SK-MEL-5 (cell line): ENCODE data around the gene SREBF2. TPM values are rescaled to one million over a fixed set of nuclear protein-coding genes. Genes with fewer than 3 reads are reported as not detected.

ENCODE experiments used
- DNase-seq: peaks from one replicate; pipeline ENCODE4 v3.0.0-alpha.2; 2016; ENCODE audit warnings: low read depth, low spot score
- in situ Hi-C: cut with HindIII; loops from 2 replicates; pipeline ENCODE4 v1.10.0; 2016; ENCODE audit warnings: low sequenced_read_pairs, high pct_unique_total_duplicates, low pct_unique_long_range_greater_than_20kb
- polyA plus RNA-seq, 2 experiments: library from polyadenylated mRNA; depleted of rRNA; stranded (reverse); fragments of >200 nt; gene quantifications; 2 replicates each; pipeline ENCODE4 v1.2.3, GENCODE V29; 2015
- total RNA-seq: library from RNA; depleted of rRNA; stranded (reverse); fragments of >200 nt; shearing (Covaris generic); gene quantifications from 2 replicates; pipeline ENCODE4 v1.2.3, GENCODE V29; 2014; rRNA removed

Gene SREBF2
- total RNA-seq = 61.7 and 64.4 TPM in 2 replicates
- 153 and 200 TPM in 2 replicates for polyA plus RNA-seq (2015; cell fraction: cytosol; rRNA removed)
- 112 and 131 TPM in 2 replicates for polyA plus RNA-seq (2015; cell fraction: nucleus; rRNA removed)

DNA sequence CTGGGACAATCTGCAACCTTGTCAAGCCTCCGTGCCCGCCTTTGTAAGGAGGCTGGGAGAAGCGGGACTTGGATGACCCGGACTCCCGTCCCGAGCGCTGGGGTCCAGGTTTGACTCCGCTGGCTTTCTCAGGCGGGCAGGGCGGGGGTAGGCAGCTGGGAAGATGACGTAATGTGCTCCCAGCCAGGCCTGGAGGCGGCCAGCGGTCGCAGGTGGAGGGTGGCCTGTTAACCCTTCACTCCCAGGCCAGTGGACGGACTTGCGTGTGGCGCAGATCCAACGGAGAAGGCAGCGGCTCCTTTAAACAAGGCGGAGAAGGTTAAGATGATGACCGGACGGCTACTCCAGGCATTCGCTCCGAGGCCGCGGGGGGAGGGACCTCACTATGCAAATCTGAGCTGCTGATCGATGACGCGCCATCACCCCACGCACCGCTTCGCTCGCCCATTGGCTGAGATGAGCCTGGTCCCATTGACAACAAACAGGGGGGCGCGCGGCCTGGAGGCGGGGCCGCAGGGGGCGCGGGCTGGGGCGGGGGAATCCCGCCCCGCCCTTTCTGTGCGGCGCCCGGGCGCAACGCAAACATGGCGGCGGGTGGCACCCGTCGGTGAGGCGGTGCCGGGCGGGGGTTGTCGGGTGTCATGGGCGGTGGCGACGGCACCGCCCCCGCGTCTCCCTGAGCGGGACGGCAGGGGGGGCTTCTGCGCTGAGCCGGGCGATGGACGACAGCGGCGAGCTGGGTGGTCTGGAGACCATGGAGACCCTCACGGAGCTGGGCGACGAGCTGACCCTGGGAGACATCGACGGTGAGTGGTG, at the start of gene SREBF2:
Gene SREBF2, plus strand, starts transcription at position 553 of the 816 bp plus-strand sequence. Its CDS starts 166 bp downstream, at position 719.
- DNase-seq = peak; percentile 100
- in situ Hi-C loops = no loop called here

DNA sequence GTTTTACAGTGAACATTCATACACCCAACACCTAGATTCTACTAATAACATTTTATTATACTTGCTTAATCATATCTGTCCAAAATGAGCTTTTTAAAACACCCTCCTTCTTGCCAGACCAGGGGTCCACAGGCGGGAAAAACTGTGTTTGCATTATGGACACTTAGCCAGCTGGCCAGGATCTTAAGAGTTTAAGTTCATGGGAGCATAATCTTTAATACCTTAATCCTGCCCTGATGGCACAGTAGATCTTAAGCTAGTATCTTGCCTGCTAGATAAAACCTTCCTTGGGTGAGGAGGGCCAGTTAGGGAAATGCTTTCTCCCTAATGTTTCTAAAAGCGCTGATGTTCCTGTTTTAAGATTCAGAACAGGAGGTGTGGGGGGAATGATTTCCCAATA, 45.6 kb upstream of the SREBF2 start:
- in situ Hi-C loops = no loop called here
- no peak for DNase-seq

DNA sequence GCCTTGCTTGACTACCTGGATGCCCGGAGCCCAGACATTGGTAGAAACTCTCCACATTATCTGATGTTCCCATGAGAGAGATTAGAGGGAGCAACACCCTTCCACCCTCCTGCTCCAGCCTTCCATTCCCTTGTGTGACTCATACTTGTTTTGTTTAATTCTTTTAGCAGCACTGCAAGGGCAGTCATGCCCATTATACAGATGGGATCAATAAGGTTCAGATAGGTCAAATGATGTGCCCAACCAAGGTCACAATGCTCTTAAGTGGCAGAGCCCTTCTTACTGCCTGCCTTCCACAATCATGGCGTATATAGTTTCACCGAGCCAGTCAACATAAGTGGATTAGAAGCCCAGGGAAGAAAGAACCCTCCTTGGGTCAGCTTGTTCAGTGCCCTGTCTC, 39.0 kb upstream of the SREBF2 start:
- DNase-seq = no peak
- in situ Hi-C loops = no loop called here

DNA sequence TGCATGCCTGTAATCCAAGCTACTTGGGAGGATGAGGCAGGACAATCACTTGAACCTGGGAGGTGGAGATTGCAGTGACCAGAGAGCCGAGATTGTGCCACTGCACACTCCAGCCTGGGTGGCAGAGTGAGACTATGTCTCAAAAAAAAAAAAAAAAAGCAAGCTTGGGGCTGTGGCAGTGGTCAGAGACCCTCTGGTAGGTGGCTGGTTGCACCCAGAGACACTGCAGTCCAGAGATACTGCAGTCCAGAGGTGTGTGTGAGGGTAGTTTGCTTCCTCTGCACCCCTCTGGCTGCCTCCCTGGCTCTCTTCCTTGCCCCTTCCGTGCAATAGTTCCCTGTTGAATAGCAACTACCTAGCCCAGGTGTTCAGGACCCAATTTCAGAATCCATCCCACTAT, 34.2 kb upstream of the SREBF2 start:
- DNase-seq = no peak
- in situ Hi-C loops = no loop called here

DNA sequence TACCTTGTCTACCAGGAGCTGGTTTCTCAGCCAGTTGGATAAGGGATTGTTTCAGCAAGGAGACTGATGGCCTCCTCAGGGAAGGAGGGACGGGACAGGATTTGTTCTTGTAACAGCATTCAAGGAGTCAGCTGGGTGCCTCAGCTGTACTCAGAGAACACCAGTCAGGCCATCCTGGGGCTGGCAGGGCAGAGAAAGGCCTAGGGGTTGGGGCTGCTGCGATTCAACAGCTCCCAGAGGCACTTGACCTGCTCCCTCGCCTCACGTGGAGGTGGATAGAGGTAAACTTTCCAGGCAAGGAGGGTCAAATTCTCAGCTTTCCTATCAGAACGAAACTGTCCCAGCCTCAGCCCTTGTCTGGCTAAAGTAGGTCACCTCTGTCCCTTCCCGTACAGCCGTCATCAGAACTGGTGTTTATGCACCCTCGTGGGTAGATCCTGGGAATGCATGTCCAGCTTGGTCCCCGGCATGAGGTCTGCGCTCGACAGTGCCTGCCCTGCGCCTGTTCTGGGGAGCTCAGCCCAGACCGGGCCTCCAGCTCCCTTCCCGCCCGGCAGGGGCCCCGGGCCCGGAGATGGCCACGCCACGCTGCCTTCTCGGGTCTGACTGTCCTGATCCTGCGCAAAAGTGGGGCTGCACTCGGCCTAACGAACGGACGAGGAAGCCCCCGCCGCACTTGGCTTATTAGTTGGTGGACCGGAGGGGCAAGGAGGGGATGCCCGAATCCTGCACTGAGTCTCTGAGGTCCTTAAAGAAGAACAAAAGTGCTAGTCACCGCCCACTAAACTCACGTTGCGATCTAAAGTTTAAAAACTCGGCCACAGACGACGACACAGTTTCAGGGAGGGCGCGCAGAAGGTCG, 33.2 kb upstream of the SREBF2 start:
- in situ Hi-C loops = no loop called here
- no peak for DNase-seq

DNA sequence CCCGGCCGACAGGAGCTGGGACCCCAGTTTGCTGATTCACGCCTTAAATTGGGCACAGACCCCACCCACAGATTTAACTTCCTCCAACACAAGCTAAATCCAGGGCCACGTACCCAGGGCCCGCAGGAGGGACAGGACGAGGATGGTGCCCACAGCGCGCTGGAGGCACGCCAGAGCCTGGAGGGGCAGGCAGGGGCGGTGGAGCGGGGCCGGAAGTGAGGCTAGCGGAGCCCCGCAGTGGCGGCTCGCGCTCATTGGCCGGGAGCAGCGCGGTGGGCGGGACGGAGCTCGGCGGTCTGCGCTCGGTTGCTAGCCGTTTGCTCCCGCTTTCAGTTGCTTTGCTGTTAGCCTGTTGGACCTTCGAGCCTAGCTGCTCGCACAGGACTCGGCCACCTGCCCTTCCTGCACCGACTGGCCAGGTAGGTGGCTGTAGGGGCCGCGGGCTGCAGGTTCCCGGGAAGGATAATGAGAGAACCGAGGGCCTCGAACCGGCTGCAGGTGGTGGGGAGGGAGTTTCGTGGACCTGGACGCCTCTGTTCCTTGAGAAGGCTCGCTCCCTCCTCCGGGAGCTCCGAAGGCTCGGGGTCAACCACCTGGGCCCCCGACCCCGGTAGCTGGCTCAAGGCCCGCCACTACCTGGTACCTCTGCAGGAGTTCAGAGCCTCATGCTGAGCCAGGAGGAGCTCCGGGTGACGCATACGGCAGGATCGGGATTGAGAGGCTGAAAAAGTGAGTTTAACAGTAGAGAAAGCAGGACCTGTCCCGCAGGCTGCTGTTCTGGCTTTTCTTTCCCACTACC, 32.4 kb upstream of the SREBF2 start, which contains the start of gene CCDC134:
Gene CCDC134, plus strand, starts transcription at position 332 of the 799 bp plus-strand sequence. CDS start 8,212 bp downstream, outside the sequence.
- in situ Hi-C loops = no loop called here

DNA sequence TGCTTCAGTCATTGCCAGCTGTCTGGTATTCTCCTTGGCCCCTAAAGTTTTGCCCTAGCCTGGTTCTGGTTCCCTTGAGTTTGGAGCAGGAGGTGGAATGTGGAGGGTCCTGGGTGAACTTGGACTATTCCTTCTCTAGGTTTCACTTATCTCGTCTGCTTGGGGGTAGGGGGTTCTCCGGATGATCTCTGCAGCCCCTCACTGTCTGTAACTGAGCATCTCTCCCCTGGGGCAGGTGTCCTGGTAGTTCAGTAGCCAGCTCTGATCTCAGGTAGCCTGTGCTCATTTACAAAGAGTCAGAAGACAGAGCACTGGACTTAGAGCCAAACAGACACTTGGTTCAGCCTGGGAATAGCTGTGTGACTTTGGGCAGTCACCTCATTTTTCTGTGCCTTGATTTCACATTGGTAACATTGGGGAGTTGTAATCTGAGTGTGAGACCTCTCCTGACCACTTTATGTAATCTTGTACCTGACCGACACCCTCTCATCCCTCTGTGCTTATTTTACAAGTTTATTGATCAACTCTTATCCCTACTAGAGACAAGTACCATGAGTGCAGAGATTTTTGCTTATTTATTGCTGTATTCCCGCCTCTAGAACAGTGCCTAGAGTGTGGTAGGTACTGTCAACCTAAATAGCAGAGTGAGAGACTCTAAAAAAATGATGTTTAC, 31.6 kb upstream of the SREBF2 start:
- in situ Hi-C loops = no loop called here
- DNase-seq = no peak

More for the DNA sequence above, 32.4 kb upstream of the SREBF2 start, which contains the start of gene CCDC134:
- peak; percentile 87 for DNase-seq

DNA sequence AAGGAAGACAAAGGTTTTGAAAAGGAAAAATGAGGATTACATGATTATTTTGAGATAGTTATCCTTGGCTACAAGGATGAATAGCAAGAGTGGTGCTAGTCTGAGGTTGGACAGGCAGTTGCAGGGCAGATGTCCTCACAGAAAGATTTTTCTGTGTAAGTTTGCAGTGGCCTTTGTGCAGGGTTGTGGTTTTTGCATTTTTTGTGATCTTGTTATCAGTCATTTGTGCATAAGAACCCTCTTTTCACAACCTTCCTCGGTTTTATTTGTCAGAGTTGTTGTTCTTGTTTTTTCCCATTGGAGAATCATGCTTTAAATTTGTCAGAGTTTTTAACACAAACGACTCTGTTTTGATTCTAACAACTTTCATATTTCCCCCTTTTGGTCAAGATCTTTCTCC, 31.0 kb upstream of the SREBF2 start:
- in situ Hi-C loops = no loop called here
- no peak for DNase-seq

DNA sequence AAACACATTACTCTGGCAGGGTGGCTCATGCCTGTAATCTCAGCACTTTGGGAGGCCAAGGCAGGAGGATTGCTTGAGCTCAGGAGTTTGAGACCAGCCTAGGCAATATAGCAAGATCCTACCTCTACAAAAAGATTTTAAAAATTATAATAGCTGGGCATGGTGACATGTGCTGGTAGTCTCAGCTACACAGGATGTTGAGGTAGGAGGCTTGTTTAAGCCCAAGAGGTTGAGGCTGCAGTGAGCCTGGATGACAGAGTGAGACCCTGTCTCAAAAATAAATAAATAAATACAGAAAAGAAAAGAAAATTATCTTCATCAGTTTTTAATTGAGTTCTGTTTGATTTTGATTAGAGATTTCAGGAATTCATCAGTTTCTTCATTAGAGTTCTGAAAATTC, 27.3 kb upstream of the SREBF2 start:
- in situ Hi-C loops = no loop called here

DNA sequence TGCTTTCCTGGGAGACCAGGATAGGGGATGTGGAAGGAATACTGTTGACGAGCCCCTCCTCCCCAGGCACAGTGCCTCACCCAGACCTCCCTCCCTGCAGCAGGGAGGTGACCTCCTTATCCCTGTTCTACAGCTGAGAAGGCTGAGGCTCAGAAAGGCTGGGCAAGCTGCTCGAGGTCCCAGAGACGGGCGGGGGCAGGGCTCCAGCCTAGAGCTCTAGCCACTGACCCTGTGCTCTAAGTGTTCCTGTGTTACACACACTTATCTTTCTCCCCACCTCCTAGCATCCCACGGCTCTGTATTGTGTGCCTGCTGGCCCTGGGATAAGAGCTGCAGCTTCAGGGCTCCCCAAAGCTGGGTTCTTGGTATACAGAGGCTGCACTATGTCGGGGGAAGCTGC, 24.5 kb upstream of the SREBF2 start:
- in situ Hi-C loops = no loop called here

More for the DNA sequence above, 27.3 kb upstream of the SREBF2 start:
- no peak for DNase-seq

DNA sequence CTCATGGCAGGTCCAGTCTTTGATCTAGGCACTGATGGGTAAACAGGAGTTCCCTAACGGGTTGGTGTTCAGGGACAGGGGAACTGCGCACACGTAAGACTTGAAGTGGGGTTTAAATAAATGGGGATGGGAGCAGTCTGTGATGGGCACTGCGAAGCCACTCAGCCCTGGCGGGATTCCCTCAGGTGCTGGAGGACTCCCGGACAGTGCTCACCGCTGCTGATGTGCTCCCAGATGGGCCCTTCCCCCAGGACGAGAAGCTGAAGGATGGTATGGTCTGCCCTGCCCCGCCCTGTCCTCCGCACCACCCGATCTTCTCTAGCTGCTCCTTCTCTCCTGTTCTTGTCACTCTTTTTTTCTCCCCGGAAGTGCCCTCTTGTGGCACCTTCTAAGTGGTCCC, 22.9 kb upstream of the SREBF2 start:
- DNase-seq = no peak
- in situ Hi-C loops = no loop called here

More for the DNA sequence above, 24.5 kb upstream of the SREBF2 start:
- DNase-seq = no peak

DNA sequence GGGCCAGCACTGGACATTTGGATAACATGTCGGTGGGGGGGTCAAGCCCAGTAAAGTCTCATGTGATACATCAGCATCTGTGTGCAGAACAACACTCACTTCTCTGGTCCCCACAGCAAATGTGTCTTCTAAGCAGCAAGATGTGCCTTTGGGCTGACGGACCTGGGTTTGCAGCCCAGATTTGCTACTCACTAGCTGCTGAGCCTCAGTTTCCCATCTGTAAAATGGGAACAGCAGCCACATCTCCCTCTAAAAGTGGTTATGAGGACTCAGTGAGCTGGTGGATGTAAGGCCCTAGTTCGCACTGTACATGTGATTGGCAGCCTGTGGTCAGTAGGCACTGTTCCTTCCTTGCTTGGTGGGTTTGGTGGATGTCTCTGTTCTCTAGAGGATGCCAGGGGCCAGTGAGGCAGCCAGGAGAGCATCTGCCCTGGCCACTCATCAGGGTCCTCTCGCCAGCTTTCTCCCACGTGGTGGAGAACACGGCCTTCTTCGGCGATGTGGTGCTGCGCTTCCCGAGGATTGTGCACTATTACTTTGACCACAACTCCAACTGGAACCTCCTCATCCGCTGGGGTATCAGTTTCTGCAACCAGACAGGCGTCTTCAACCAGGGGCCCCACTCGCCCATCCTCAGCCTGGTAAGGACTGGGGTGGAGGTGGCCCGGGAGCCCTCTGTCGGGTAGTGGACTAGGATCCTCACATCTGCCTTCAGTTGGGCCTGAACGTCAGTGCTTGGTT, 19.9 kb upstream of the SREBF2 start:
- no peak for DNase-seq
- in situ Hi-C loops = no loop called here

DNA sequence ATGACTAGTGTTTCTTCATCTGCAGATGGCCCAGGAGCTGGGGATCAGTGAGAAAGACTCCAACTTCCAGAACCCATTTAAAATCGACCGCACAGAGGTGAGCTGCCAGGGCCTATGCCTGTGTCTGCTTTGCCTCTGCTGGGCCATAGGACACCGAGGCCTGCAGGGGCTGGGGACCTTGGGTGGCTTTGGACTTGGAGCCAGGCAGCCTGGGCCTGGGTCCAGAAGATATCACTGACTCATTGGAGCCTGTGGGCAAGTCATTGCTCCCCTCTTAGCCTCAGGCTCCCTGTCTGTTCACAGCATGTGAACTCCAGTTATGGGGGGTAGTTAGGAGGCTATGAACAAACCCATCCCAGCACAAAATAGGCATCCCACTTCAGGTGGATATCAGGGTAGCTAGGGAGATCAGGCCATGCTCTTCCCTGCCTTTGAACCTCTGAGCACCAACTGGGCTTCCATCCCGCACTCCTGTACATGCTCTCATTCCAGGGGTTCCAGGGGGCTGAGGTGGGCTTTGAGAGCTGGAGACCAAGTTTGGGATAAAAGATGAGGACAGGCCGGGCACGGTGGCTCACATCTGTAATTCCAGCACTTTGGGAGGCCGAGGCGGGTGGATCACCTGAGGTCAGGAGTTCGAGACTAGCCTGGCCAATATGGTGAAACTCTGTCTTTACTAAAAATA, 19.0 kb upstream of the SREBF2 start:
- in situ Hi-C loops = no loop called here

DNA sequence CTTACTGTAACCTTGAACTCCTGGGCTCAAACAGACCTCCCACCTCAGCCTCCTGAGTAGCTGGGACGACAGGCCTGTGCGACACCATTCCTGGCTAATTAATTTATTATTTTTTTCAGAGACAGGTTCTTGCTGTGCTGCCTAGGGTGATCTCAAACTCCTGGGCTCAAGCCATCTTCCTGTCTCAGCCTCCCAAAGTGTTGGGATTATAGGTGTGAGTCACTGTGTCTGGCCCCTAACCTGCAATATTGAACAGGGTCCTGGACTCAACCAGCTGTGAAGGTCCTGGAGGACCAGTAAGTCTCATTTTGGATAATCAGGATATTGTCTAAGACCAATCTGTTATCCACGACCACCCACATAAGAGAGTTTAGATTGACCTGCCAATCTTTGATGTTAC, 17.2 kb upstream of the SREBF2 start:
- DNase-seq = no peak
- in situ Hi-C loops = no loop called here

More for the DNA sequence above, 19.0 kb upstream of the SREBF2 start:
- no peak for DNase-seq

DNA sequence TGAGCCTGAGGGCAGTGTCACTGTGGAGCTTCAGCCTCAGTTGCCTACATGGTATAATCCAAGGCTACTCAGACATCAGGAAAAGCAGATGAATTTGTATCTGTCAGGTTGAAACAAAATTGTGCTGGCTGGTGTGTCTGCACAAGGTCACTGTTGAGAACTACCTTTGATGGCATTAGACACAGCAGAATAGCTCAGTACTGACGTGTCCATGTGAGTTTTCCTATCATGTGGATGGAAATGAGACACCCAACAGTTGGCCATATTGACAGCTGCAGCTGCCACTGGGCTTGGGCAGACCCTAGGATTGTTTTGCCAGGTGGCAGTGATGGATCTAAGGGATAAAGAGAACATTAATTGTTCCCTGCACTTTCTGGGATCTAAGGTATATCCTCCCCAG, 16.7 kb upstream of the SREBF2 start:
- in situ Hi-C loops = no loop called here
- DNase-seq = no peak

DNA sequence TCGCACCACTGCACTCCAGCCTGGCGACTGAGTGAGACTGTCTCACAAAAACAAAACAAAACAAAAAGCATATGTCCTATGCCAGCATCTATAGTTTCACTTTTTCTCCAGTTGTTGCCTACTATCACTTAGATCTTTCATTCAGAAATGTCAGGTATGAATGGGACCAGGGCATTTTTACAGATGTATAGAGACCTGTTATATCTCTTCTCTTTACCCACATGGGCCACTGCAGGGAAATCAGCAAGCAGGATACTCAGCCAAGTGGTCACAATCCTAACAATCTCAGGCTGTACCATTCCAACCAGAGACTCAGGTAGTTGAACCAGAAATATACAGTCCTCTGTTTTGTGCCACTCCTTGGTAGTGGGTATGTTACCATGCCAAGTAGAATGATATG, 16.0 kb upstream of the SREBF2 start:
- no peak for DNase-seq
- in situ Hi-C loops = no loop called here
